Brain microvascular endothelial cell (primary cell): Measurements from ENCODE around the gene TIMM13.
"Not testable (repeated sequence)": the region's sequence is repeated elsewhere in the genome, so short reads cannot be mapped to it uniquely, and the experiment has no call there.

Experiments used
- DNase-seq: peaks from one replicate; pipeline ENCODE4 v3.0.0-alpha.2; 2020
- H3K27ac ChIP-seq: fragments of 250-450 bp; sonication (Bioruptor Pico); 2 replicates; pipeline ENCODE4 v1.5.1; 2020; ENCODE audit warnings: mild to moderate bottlenecking, moderate library complexity
- H3K27me3 ChIP-seq: fragments of 250-450 bp; sonication (Bioruptor Pico); replicated peaks from 2 replicates; pipeline ENCODE4 v1.5.1; 2020; ENCODE audit warnings: mild to moderate bottlenecking
- H3K36me3 ChIP-seq: fragments of 250-450 bp; sonication (Bioruptor Pico); replicated peaks from 2 replicates; pipeline ENCODE4 v1.5.1; 2020; ENCODE audit warnings: mild to moderate bottlenecking
- H3K4me3 ChIP-seq: 2 replicates; pipeline ENCODE4 v1.5.1; 2011; ENCODE audit warnings: low read depth, mild to moderate bottlenecking, control low read depth, low read length, moderate library complexity
- CTCF ChIP-seq: IDR thresholded peaks from 2 replicates; pipeline ENCODE4 v1.5.1; 2011; ENCODE audit warnings: low read depth, mild to moderate bottlenecking, moderate library complexity, low read length, control low read depth, inconsistent platforms; ENCODE audit errors: missing control alignments
- in situ Hi-C: cut with HindIII; loops from 2 replicates; pipeline ENCODE4 v1.10.0; 2017; ENCODE audit warnings: low sequenced_read_pairs, low pct_ligation_motif_present

The TIMM13 gene

GRCh38 chr19:2474232-2475017, 47.0 kb upstream of the TIMM13 start:
- TF ChIP-seq CTCF, result peak; percentile 78
- H3K27me3 ChIP-seq, result no peaks in the 10 kb centered on the region
- in situ Hi-C loops, result no loop called here
- peaks cover 20% of the 10 kb centered on the region for H3K36me3 ChIP-seq
- DNase-seq, result peak; percentile 83
- H3K27ac ChIP-seq, result peak overlapping the region; percentile 85
- H3K4me3 ChIP-seq, result peak overlapping the region; percentile 60

GRCh38 chr19:2469915-2470200, 42.5 kb upstream of the TIMM13 start:
- H3K4me3 ChIP-seq, DNase-seq, H3K27ac ChIP-seq, in situ Hi-C loops, H3K27me3 ChIP-seq, H3K36me3 ChIP-seq: not testable (repeated sequence)

- in situ Hi-C loops, result no loop called here
- TF ChIP-seq CTCF, result no peak
- peak overlapping the region; percentile 20 for H3K27ac ChIP-seq
- H3K36me3 ChIP-seq, result no peaks in the 10 kb centered on the region
- H3K4me3 ChIP-seq, result no peak overlapping the region
- H3K27me3 ChIP-seq, result no peaks in the 10 kb centered on the region
- DNase-seq, result peak; percentile 82
These were observed 41.9 kb upstream of the TIMM13 start for GRCh38 chr19:2469102-2469914.

GRCh38 chr19:2468596-2468995, 41.2 kb upstream of the TIMM13 start:
- in situ Hi-C loops, result no loop called here
- Histone ChIP-seq H3K4me3 (no peak overlapping the region), H3K27ac (no peak overlapping the region), H3K27me3 (no peaks in the 10 kb centered on the region), H3K36me3 (no peaks in the 10 kb centered on the region)
- no peak for DNase-seq
- TF ChIP-seq CTCF, result no peak

GRCh38 chr19:2464389-2464788, 37.0 kb upstream of the TIMM13 start:
- no peak for DNase-seq
- Histone ChIP-seq H3K36me3 (no peaks in the 10 kb centered on the region), H3K4me3 (no peak overlapping the region), H3K27ac (no peak overlapping the region), H3K27me3 (no peaks in the 10 kb centered on the region)
- no peak for TF ChIP-seq CTCF
- in situ Hi-C loops, result no loop called here

- DNase-seq, H3K27ac ChIP-seq, in situ Hi-C loops, H3K4me3 ChIP-seq, H3K27me3 ChIP-seq, H3K36me3 ChIP-seq: not testable (repeated sequence)
These were observed 36.3 kb upstream of the TIMM13 start for GRCh38 chr19:2463694-2464093.
